Fibroblast of lung (primary cell): ENCODE results near the gene NRP1.

Experiments
- CTCF ChIP-seq, 2 donors: IDR thresholded peaks in 1 of 2; conservative IDR thresholded peaks in 1 of 2; 1 replicate in 1 of 2; 2 replicates in 1 of 2; pipeline ENCODE4 v1.5.1; 2011 to 2012; ENCODE audit warnings: low read length in 2 of 2, control low read depth in 1 of 2, inconsistent platforms in 1 of 2, low read depth in 1 of 2, mild to moderate bottlenecking in 1 of 2
- EZH2 ChIP-seq: IDR thresholded peaks from 2 replicates; pipeline ENCODE4 v1.5.1; 2012; ENCODE audit warnings: low read length, control low read depth, mild to moderate bottlenecking; ENCODE audit errors: missing control alignments

- no peak for TF ChIP-seq CTCF (conservative IDR thresholded peaks at IDR 0.05 in 1 of 2, IDR thresholded peaks at IDR 0.05 in 1 of 2; ENCODE audit: low read depth in 1 of 2, low read length in 2 of 2)
- no peak for TF ChIP-seq EZH2
These were observed 18.6 kb downstream of the NRP1 start for GRCh38 chr10:33315891-33316290.
